GM21390 (cell line): ENCODE results near the gene USH1G.
"Not testable (repeated sequence)": the region's sequence is repeated elsewhere in the genome, so short reads cannot be mapped to it uniquely, and the experiment has no call there.

Source experiments
- ATAC-seq: cut with Tn5 transposase; IDR thresholded peaks from one replicate; pipeline ENCODE4 v1.9.1; 2021; ENCODE audit not compliant: unreplicated experiment

Gene USH1G

GRCh38 chr17:74907012-74907411, 16.0 kb downstream of the USH1G start:
- ATAC-seq = no peak

GRCh38 chr17:74906214-74906793, 16.8 kb downstream of the USH1G start:
- ATAC-seq = not testable (repeated sequence)

GRCh38 chr17:74904687-74905409, 18.2 kb downstream of the USH1G start:
- no peak for ATAC-seq

- ATAC-seq = no peak
Observed at GRCh38 chr17:74903671-74904070, 19.4 kb downstream of the USH1G start.

- no peak for ATAC-seq
Observed at GRCh38 chr17:74903034-74903433, 20.0 kb downstream of the USH1G start.

- no peak for ATAC-seq
Observed at GRCh38 chr17:74901353-74902135, 21.5 kb downstream of the USH1G start.

- ATAC-seq = no peak
Observed at GRCh38 chr17:74900208-74900607, 22.8 kb downstream of the USH1G start.

GRCh38 chr17:74898376-74898946, 24.6 kb downstream of the USH1G start:
- no peak for ATAC-seq

- no peak for ATAC-seq
Observed at GRCh38 chr17:74893936-74894671, 29.0 kb downstream of the USH1G start.

- ATAC-seq = no peak
Observed at GRCh38 chr17:74892974-74893911, 29.8 kb downstream of the USH1G start, which contains the start of gene FADS6. Gene FADS6, minus strand, starts transcription at chr17:74893633. Its CDS starts 38 bp downstream, at chr17:74893595.

GRCh38 chr17:74892013-74892841, 30.8 kb downstream of the USH1G start:
- ATAC-seq = no peak

GRCh38 chr17:74890554-74890953, 32.5 kb downstream of the USH1G start:
- no peak for ATAC-seq

- ATAC-seq = no peak
Observed at GRCh38 chr17:74888469-74888868, 34.6 kb downstream of the USH1G start.

- ATAC-seq = no peak
Observed at GRCh38 chr17:74883241-74883745, 39.8 kb downstream of the USH1G start.

GRCh38 chr17:74882517-74883240, 40.4 kb downstream of the USH1G start:
- no peak for ATAC-seq

GRCh38 chr17:74881073-74881472, 42.0 kb downstream of the USH1G start:
- no peak for ATAC-seq

- ATAC-seq = no peak
Observed at GRCh38 chr17:74879308-74879707, 43.7 kb downstream of the USH1G start.

GRCh38 chr17:74878658-74879057, 44.4 kb downstream of the USH1G start:
- no peak for ATAC-seq
